ENCODE measurements around the gene TRIM47. TPM values are rescaled to one million over a fixed set of nuclear protein-coding genes. Genes with fewer than 3 reads are reported as not detected.
"Not testable (repeated sequence)": the region's sequence is repeated elsewhere in the genome, so short reads cannot be mapped to it uniquely, and the experiment has no call there.

The TRIM47 gene
- total RNA-seq, 1 donor from 2014 or later = 33.4 TPM

DNA sequence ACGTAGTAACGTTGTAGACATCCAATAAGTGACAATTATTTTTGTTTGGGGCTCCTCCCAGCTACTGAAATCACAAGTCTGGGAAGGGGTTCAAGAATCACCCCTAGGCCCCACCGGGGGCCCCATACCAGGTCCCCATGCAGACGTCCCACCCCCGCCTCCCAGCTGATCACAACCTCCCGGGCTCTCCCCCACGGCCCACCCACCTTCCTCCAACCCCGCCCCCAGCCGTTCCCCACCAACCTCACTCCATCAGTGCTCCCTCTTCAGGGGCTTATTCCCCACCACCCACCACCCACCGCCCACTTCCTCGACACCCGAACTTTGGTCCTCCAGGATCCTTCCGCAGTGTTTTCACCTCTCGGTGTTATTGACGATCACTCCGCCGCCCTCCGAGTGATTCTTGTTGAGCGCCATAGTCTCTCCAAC is 23.5 kb downstream of the TRIM47 start:
- intact Hi-C loops (cut with DNase I) = no loop called here
- no peak for DNase-seq
- peak; percentile 12 for ATAC-seq (ENCODE audit: poor library complexity)

DNA sequence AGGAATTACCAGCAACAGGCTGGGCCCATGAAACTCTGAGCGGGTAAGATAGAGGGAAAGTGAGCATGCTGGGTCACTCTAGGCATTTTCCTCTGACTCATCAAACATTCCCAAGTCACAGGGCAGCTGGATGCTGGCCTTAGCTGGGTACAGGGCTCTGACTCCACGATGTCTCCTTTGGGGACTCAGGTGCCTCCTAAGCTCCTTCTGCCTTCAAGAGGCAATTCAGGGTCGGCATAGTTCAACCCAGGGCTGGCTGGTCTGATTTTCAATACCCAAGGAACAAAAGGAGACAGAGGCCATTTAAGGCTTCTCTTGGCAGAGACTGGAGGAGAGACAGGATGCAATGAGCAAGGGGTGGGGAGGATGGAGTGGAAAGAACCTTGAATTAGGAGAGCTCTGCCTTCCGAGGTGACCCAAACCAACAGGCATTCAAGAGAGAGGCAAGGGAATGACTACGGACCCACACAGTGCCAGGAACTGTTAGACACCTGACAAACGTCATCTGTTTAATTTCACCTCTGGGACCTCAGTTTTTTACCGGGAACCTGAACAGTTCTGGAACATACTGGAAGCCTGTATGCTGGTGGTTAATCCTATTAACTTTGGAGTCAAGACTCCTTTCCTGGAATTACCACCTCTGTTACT is 24.2 kb downstream of the TRIM47 start:
- intact Hi-C loops (cut with DNase I) = no loop called here
- peak; percentile 35 for DNase-seq
- no peak for ATAC-seq (ENCODE audit: poor library complexity)

DNA sequence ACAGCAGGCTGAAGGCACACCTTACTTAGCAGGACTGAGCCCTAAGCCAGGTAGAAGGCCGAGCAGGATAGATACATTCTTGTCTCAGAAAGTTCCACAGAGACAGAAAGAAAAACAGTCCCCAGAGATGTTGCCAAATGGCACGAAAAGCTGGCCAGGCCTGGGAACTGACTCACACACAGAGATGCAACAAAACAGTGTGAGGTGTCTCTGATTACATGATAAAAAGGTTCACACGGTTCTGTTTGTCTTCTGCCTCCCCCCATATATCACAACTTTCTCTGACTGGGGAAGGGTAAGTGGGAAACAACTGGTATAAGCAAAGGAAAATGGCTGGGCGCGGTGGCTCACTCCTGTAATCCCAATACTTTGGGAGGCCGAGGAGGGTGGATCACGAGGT is 24.9 kb downstream of the TRIM47 start:
- intact Hi-C loops (cut with DNase I) = no loop called here
- DNase-seq (no peak), ATAC-seq (ENCODE audit: poor library complexity) (no peak)

DNA sequence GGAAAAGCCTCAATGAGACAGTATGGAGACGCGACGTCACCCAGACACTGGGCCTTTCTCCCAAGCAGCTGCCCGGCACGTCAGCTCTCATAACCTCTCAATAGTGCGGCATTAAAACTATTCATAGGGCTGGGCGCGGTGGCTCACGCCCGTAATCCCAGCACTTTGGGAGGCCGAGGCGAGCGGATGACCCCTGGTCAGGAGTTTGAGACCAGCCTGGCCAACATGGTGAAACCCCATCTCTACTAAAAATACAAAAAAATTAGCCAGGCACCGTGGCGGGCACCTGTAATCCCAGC is 26.7 kb downstream of the TRIM47 start:
- intact Hi-C loops (cut with DNase I); ATAC-seq (ENCODE audit: poor library complexity): not testable (repeated sequence)
- DNase-seq = peak; percentile 32

DNA sequence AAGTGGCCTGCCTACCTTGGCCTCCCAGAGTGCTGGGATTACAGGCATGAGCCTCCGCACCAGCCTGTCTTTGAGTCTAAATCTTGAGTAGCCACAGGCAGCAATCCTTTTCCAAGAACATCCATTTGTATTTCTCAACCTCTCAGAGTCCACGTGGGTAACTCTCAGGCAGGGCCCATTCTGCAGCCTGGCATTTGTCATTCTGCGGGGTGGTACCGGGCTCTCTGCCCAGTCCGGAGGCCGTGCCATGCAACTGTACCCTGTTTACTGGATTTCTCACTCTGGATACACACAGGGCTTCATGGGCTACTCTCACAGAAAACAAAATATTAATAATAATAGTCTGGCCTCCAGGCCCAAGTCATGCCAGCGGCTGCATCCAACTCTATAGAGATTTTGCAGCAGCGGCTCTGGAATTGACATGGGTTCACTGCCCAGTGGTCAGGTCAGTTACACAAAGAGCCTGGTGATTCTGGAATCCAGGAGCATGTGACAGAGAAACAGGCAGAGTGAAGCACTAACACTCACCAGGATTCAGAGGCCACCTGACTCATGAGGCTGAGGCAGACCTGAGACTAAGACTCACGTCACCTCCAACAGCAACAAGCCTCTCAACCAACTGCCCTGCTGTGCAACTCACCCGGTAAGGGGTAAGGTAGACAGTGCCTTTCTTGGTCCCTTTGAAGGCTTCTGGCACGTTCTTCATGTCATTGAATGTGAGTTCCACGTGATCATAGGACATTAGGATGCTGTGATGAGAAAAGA is 27.3 kb downstream of the TRIM47 start:
- peak; percentile 66 for DNase-seq
- intact Hi-C loops (cut with DNase I) = no loop called here
- peak; percentile 5 for ATAC-seq (ENCODE audit: poor library complexity)

DNA sequence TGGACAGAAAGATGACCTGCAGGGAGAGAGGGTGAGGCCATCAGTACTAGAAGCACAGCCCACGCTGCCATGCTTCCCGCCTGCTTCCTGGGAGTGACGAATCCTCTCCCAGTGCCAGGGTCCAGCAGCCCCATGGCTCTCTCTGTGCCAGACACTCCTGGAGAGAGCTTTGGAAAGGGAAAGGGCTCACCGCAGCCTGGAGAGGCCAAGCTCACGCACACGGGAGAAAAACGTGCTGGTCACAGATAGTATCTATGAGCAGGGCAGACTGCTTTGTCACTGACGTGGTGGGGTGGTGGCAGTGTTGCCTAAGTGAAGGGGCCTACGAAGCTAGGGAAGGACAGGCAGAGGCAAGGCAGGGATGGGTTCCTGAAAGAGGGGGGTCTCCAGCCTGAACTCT is 28.7 kb downstream of the TRIM47 start:
- intact Hi-C loops (cut with DNase I) = no loop called here
- no peak for ATAC-seq (ENCODE audit: poor library complexity)
- DNase-seq = no peak

DNA sequence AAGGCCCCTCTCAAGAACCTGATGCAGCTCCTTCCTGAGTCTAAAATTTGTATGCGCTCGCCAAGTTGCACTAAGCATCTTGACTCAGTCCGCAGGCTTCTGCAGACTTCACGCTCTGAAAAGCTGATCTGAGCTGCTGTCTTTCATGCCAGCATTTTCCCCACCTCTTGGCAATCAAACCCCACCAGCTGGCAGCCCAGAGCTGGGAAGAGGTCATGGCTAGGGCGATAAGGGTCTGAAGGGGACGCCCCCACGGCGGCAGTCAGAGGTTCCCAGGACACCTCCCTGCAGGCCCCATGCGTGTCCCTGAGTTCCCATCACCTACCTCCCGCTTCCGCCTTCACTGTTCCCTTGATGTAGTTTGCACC is 29.1 kb downstream of the TRIM47 start:
- ATAC-seq (ENCODE audit: poor library complexity) = no peak
- intact Hi-C loops (cut with DNase I) = no loop called here
- DNase-seq = no peak

DNA sequence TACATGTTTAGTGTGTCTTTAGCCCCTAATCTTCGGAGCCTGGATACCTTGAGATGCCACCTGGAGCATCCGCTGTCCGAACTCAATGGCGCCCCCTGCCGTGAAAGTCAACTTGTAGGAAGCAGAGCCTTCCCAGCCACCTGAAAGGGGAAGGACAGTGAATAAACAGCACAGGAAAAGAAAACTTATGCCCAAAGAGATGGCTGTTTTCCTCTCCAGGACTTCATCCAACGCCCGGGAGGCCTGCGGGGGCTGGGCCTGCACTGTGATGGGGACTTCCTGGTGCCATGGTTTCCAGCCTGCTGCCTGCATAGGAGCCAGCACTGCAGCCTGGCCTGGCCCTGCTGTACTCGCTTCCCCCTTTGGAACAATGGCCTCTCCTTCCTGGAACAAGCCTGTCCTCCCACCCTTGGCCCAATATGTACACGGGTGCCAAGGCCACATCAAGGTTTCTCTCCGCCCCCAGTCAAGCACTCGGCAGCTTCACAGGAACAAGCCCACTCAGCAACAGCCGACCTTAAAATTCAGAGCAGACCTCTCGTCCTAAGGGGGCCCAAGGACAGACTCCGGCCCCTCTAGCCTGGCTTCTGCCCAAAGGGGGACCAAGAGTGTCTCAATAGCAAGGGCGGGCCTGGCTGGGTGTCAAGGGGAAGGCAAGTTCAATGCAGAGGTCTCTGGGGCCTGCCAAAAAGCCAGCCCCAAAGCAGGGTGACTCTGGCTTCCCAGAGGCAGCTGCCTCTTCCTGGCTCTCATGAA is 29.7 kb downstream of the TRIM47 start:
- intact Hi-C loops (cut with DNase I) = no loop called here

DNA sequence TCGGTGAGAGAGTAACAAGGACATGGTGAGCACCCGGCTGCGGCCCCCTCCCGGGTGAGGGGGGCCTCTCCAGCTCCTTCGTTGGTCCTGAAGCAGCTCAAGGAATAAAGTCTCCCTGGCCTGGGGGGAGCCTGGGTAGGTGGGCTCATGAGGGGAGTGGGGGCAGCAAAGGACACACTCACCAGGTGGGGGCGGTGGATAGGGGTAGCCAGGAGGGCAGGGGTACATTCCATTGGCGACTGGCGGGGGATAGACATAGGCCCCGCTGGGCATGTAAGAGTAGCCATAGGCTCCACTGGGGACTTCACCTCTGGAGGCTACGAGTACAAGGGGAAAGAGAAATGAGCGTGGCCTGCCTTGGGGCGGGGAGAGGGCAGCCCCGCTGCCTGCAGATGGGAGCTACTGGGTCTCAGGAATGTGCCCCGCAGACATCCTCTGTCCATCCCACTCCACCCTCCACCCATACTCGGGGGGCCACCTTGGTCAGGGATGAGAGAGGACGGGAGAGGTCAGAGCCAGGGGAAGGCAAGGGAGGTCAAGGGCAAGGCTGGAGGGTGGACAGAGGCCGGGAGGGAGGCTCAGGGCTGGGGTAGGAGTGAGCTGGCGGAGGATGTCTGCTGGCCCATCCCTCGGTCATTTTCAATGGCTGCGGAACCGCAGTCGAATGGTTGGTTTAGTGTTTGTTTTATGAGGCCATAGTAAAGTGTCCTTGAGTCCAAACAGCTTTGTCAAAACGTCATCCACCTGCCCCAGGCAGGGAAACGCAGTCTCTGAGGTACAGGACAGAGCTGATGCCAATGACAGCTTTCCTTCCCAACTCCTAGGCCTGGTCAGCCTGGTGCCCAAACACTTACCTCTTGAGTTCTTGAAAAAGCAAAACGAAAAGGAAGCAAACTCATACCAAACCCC is 30.5 kb downstream of the TRIM47 start:
- intact Hi-C loops (cut with DNase I) = no loop called here
- ATAC-seq (ENCODE audit: poor library complexity) = no peak
- DNase-seq = no peak

More for the DNA sequence above, 29.7 kb downstream of the TRIM47 start:
- DNase-seq (peak; percentile 88), ATAC-seq (ENCODE audit: poor library complexity) (no peak)

DNA sequence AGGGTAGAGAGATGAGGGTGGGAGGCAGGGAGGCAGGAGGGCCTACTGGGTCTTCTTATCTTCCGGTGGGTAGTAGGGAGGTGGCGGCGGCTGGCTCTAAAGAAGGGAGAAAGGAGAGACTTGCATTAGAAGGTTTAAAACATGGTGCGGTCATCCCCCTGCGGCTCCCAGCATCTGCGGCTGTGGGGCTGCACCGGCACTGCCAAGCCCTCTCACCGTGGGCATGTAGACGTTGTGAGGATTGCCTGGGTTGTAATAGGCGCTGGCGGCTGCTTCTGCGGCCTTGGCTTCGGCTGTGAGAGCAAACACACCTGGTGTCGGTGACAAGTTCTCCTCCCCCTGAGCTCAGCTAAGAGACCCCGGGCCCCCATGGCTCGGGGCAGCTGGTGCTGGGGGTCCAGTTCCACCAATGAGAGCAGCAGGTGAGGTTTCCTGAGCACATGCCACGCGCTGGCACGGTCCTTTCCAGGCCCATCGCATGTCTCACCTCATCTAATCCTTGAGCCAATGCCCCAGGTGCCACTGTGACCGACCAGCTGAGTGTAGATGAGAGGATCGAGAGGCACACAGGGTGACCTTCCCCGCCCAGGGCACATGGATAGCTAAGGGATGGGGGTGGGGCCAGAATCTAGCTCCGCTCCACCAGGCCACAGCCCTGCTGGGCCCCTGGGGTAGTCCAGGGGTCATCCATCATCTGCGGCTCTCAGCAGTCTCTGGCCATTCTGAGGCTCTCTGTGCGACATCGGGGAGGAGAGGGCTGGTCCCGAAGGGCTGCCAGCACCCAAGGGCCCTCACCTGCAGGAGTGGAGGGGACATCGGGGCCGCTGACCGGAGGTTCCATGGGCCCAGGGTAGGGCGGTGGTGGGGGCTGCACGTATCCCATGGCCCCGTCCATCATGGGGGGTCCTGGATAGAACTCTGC is 31.4 kb downstream of the TRIM47 start:
- intact Hi-C loops (cut with DNase I) = no loop called here
- peak; percentile 30 for DNase-seq
- ATAC-seq (ENCODE audit: poor library complexity) = no peak

DNA sequence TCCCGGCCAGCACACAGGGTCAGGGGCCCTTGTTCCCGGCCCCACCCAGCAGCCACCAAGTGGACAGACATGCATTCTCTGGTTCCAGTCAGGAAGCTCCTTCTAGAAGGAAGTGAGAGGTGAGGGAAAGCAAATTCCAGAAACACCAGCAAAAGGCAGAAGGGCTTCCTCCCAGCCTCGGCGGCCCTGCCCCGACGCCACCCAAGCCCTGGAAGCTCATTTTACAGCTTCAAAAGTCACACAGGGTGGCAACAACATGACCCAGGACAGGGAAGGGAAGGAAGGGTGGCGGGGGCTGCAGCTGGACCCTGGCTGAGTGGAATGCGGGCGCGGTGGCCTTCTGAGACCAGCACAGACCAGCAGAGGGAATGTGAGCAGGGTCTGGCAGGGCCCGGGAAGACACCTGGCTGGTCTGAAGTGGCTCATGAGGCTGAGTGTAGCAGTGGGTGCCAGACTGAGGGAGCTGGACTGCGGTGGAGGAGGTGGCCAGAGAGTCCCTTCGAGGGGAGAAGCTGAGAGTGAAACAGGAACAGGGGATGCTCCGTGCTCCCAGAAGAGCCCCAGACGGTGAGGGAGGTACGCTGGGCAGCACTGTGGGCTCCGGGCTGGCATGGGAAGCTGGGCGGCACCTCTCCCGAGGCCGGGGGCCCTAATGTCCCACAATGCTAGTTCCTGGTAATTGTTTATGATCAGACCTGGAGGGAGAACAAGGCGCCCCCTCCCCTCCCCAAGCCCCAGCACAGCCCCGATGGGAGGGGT is 32.3 kb downstream of the TRIM47 start:
- ATAC-seq (ENCODE audit: poor library complexity) (no peak), DNase-seq (no peak)
- intact Hi-C loops (cut with DNase I) = no loop called here

DNA sequence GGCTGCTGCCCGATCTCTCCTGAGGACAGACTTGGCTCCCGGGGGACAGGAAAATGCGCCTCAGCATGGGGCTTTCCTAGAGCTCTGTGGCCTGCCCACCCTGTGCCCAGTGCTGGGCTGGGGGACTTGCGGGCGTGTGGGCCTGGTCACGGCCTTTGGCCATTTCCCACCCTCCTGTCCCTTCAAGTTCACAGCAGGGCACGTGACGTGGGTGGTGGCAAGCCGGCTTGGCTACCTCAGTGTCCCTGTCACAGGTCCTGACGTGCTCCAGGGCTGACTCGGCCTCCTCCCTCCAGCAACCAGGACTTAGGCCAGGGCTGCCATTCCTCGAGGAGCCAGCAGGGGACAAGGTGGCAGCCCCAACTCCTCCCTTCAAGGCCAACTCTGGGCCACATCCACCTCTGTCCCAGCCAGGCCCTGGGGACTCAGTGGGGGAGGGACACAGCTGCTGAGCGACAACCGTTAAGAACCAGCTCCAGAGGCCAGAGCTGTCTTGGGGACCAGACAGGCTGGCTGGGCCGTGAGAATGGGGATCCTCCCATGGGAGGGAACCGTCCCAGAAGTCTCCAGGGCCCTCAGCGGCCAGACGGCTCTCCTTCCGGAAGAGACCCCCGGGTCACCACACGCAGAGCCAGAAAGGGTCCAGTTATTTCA is 33.2 kb downstream of the TRIM47 start:
- intact Hi-C loops (cut with DNase I) = no loop called here
- DNase-seq (peak; percentile 89), ATAC-seq (ENCODE audit: poor library complexity) (peak; percentile 84)

DNA sequence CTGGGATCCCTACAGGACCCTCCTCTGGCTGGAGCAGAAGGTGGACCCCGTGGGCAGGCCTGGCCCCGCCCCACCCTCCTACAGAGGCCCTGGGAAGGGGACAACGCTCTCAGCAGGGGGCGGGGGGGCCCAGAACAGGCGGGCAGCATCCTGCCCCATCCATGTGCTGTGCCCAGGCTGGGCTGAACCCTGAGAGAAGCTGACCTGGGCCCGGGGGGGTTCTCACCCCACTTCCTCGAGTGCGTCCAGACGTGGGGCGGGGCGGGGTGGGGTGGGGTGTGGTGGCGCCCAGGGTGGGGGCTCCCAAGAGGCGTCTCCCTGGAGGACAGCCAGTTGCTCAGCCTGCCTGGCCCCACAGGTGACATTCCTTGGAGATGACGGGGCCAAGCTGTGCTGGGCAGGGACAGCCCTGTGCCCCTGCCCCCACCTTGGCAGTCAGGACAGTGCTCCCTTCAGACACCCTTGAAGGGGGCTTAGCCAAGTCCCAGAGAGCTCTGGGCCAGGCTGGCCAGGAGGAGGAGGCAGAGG is 33.8 kb downstream of the TRIM47 start:
- intact Hi-C loops (cut with DNase I) = no loop called here
- ATAC-seq (ENCODE audit: poor library complexity) = peak; percentile 59

DNA sequence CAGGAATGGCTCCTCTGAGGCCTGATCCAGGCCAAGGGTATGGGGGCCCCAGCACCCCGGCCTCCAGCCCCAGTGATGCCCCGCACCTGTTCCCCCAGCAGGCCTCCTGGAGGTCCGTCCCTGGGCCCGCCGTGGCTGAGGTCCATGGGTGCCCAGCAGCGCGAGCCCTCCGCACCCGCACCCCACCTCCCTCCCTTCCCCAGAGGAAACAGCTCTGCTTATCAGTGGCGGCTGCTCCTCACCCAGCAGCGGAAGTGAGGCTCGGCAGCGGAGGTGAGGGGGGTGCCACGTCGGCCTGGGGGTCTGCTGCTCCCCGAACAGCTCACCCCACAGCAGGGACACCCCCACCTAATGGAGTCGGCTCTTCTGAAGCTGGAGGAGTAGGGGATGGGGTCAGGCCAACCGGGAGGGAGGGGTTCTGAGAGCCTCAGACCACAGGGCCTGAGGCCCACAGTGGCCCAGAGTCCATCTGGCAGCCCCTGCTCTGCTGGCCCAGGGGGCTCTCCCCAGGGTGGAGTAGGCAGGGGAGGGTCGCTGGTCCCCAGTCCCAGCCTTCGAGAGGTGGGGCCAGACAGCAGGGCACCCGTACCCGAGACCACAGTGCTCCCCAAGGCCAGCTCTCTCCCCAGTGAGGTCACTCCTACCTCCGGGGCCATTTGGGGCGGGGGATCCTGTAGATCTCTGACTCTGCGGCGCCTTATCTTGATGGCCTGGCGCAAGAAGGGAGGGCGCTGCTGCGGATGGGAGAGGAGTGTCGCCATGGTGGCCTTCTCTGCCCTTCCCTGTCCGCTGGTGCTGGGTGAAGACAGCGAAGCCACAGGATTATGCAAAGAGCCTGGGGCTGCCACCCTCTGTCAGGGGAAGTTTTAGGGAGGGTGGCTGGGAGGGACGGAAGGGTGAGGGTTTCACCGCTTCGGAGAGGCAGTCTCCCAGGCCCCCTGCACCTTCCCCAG is 34.5 kb downstream of the TRIM47 start, which contains the start of gene UNC13D:
Gene UNC13D, minus strand, starts transcription at position 828 of the 953 bp plus-strand sequence. Its CDS starts 67 bp downstream, at position 761.
- ATAC-seq (ENCODE audit: poor library complexity) = peak; percentile 18
- peak; percentile 63 for DNase-seq

More for the DNA sequence above, 33.8 kb downstream of the TRIM47 start:
- no peak for DNase-seq

DNA sequence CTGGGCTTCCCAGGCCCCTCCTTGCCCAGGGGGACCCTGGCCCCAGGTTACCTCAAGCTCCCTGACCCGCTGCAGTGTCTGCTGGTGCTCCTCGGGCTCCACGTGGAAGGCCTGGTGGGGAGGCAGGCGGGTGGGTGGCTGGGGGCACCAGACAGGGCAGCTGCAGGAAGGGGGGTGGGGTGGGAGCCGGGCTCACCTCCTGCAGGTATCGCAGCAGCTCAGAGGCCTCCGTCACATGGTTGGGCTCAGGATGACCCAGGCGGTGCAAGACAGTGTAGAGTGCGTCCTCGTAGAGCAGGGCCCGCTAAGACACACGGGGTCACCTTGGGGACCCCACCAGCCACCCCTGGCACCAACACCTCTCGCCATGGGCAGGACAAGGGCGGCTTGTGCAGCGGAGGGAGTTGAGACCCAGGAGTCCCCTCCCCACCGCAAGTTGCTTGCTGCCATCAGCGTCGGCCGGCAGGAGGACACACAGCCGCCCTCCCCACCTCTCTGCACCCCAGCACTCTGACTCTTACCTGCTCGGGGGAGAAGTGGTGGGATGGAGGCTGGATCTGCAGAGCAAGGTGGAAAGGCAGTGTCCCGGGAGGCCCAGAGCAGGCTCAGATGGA is 35.3 kb downstream of the TRIM47 start:
- no peak for DNase-seq
- intact Hi-C loops (cut with DNase I) = no loop called here
- no peak for ATAC-seq (ENCODE audit: poor library complexity)

More for the DNA sequence above, 34.5 kb downstream of the TRIM47 start, which contains the start of gene UNC13D:
- intact Hi-C loops (cut with DNase I) = no loop called here

Data from Right ventricle myocardium superior (tissue), 1 donor.